Measurements from ENCODE around the gene ZNF563. TPM values are rescaled to one million over a fixed set of nuclear protein-coding genes. Genes with fewer than 3 reads are reported as not detected.

ZNF563 gene
- total and polyA plus RNA-seq, 10 of the 15 experiments (the other 5 are each of a cell fraction or from before 2014, with no cell fraction given), result 1.7 to 6.4 (median 2.8) TPM

DNA sequence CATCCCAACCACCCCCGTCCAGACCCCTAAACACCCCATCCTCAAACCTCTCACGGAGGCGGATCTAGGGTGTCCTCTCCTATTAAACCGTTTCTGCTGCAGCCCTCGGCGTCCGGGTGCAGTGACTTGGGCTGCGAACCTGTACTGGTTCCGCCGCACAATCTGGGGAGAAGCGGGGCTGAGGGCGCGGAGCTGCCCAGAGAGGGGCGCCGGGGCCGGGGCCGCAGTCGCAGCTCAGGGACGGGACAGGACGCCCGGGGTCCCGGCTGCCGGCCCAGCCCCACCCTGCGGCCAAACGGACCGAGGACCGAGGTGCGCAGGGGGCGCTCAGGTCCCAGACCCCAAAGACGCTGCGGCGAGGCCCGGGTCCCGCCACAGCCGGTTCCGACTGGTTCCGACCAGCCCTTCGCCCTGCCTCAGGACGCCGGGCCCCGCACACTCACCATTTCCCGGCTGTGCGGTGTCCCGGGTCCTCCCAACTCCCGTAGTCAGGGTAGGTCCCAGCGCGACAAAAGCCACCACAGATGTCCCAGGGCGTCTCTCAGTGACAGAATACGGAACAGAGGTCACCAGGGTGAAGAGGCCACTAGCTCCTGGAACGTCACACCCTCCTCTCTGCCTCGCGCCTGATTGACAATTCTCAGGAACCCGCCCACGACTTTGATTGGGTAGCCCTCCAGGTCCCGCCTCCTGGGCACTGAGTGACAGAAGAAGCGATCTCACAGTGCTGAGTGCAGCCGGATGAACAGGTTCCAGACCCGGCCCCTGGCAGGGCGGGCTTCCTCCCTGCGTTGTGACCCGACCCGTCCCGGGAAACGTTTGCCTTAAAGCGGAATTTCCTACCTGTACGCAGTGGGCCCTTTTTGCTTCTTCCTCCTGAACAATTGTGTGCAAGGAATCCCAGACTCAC, 38.9 kb downstream of the ZNF563 start, which contains the start of gene ZNF44 (continued):
- TF ChIP-seq, protein P1, sequence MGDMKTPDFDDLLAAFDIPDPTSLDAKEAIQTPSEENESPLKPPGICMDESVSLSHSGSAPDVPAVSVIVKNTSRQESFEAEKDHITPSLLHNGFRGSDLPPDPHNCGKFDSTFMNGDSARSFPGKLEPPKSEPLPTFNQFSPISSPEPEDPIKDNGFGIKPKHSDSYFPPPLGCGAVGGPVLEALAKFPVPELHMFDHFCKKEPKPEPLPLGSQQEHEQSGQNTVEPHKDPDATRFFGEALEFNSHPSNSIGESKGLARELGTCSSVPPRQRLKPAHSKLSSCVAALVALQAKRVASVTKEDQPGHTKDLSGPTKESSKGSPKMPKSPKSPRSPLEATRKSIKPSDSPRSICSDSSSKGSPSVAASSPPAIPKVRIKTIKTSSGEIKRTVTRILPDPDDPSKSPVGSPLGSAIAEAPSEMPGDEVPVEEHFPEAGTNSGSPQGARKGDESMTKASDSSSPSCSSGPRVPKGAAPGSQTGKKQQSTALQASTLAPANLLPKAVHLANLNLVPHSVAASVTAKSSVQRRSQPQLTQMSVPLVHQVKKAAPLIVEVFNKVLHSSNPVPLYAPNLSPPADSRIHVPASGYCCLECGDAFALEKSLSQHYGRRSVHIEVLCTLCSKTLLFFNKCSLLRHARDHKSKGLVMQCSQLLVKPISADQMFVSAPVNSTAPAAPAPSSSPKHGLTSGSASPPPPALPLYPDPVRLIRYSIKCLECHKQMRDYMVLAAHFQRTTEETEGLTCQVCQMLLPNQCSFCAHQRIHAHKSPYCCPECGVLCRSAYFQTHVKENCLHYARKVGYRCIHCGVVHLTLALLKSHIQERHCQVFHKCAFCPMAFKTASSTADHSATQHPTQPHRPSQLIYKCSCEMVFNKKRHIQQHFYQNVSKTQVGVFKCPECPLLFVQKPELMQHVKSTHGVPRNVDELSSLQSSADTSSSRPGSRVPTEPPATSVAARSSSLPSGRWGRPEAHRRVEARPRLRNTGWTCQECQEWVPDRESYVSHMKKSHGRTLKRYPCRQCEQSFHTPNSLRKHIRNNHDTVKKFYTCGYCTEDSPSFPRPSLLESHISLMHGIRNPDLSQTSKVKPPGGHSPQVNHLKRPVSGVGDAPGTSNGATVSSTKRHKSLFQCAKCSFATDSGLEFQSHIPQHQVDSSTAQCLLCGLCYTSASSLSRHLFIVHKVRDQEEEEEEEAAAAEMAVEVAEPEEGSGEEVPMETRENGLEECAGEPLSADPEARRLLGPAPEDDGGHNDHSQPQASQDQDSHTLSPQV (IDR thresholded peaks at IDR 0.05), result no peak
- peak; percentile 48 for TF ChIP-seq MXI1 (IDR thresholded peaks at IDR 0.05; ENCODE audit: low read depth, low read length)
- TF ChIP-seq TCF3 (IDR thresholded peaks at IDR 0.05; ENCODE audit: borderline replicate concordance, insufficient read depth, low read depth, low read length), result no peak
- TF ChIP-seq, protein P2, sequence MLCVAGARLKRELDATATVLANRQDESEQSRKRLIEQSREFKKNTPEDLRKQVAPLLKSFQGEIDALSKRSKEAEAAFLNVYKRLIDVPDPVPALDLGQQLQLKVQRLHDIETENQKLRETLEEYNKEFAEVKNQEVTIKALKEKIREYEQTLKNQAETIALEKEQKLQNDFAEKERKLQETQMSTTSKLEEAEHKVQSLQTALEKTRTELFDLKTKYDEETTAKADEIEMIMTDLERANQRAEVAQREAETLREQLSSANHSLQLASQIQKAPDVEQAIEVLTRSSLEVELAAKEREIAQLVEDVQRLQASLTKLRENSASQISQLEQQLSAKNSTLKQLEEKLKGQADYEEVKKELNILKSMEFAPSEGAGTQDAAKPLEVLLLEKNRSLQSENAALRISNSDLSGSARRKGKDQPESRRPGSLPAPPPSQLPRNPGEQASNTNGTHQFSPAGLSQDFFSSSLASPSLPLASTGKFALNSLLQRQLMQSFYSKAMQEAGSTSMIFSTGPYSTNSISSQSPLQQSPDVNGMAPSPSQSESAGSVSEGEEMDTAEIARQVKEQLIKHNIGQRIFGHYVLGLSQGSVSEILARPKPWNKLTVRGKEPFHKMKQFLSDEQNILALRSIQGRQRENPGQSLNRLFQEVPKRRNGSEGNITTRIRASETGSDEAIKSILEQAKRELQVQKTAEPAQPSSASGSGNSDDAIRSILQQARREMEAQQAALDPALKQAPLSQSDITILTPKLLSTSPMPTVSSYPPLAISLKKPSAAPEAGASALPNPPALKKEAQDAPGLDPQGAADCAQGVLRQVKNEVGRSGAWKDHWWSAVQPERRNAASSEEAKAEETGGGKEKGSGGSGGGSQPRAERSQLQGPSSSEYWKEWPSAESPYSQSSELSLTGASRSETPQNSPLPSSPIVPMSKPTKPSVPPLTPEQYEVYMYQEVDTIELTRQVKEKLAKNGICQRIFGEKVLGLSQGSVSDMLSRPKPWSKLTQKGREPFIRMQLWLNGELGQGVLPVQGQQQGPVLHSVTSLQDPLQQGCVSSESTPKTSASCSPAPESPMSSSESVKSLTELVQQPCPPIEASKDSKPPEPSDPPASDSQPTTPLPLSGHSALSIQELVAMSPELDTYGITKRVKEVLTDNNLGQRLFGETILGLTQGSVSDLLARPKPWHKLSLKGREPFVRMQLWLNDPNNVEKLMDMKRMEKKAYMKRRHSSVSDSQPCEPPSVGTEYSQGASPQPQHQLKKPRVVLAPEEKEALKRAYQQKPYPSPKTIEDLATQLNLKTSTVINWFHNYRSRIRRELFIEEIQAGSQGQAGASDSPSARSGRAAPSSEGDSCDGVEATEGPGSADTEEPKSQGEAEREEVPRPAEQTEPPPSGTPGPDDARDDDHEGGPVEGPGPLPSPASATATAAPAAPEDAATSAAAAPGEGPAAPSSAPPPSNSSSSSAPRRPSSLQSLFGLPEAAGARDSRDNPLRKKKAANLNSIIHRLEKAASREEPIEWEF (IDR thresholded peaks at IDR 0.05; ENCODE audit: insufficient replicate concordance, low read depth, low read length), result no peak
- TF ChIP-seq ATF7 (IDR thresholded peaks at IDR 0.05; ENCODE audit: low read depth), result peak; percentile 62
- TF ChIP-seq, protein P3, sequence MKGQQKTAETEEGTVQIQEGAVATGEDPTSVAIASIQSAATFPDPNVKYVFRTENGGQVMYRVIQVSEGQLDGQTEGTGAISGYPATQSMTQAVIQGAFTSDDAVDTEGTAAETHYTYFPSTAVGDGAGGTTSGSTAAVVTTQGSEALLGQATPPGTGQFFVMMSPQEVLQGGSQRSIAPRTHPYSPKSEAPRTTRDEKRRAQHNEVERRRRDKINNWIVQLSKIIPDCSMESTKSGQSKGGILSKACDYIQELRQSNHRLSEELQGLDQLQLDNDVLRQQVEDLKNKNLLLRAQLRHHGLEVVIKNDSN (IDR thresholded peaks at IDR 0.05; ENCODE audit: borderline replicate concordance, extremely low read length, insufficient read depth, low read depth, low read length), result no peak
- no peak for TF ChIP-seq ZNF24 (IDR thresholded peaks at IDR 0.05)
- TF ChIP-seq GABPA (IDR thresholded peaks at IDR 0.05; ENCODE audit: low read depth), result peak; percentile 90
- no peak for TF ChIP-seq ZBTB33 (IDR thresholded peaks at IDR 0.05)
- no peak for TF ChIP-seq JUNB (IDR thresholded peaks at IDR 0.05)
- no peak for TF ChIP-seq IRF5 (IDR thresholded peaks at IDR 0.05; ENCODE audit: borderline replicate concordance)
- no peak for TF ChIP-seq WRNIP1 (IDR thresholded peaks at IDR 0.05; ENCODE audit: borderline replicate concordance, low read depth, low read length)
- no peak for TF ChIP-seq ASH2L (IDR thresholded peaks at IDR 0.05; ENCODE audit: borderline replicate concordance, low read depth)
- TF ChIP-seq KLF5 (IDR thresholded peaks at IDR 0.05; ENCODE audit: partially characterized antibody), result peak; percentile 37

Measured in GM12878 (cell line).